Transverse colon (tissue), 3 donors: ENCODE results near the gene BNIP3.

ENCODE experiments used
- EP300 ChIP-seq: sonication (generic); formaldehyde crosslinking; IDR thresholded peaks from one replicate; pipeline ENCODE4 v1.6.1; 2017; ENCODE audit warnings: antibody characterized with exemption, low read depth
- POLR2A ChIP-seq: fragments of 450-650 bp; IDR thresholded peaks from one replicate; pipeline ENCODE4 v1.6.1; 2016; ENCODE audit warnings: antibody characterized with exemption, mild to moderate bottlenecking, moderate library complexity
- TF ChIP-seq, protein P1 (sequence below), 5 experiments: fragments of 200-600 bp in 3 of 5; fragments of 450-650 bp in 2 of 5; sonication (generic) in 3 of 5; IDR thresholded peaks; 1 replicate in 2 of 5; 2 replicates in 3 of 5; pipeline ENCODE4 v1.5.1; 2016 to 2017; ENCODE audit warnings: antibody characterized with exemption in 5 of 5, inconsistent platforms in 3 of 5, mild to moderate bottlenecking in 2 of 5, moderate library complexity in 1 of 5

DNA sequence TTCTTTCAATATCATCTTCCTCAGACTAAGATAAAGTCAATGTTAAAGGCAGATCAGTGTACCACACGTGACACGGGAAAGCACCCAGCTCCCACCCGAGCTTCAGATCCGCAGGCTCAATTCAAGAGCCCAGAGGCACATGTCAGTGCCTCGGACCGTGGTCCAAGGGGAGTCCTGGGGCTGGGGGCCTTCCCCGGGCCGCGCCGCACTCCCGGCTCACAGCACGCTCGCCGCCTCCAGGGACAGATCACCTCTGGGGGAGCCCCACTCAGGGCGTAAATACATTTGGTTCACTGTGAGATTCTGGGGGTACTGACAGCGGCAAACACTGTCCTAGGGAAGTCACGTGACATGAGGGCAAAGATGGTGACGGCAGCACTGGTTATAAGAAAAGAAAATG, 10.8 kb downstream of the BNIP3 start:
- TF ChIP-seq POLR2A (no peak), EP300 (no peak)
- TF ChIP-seq, protein P1, sequence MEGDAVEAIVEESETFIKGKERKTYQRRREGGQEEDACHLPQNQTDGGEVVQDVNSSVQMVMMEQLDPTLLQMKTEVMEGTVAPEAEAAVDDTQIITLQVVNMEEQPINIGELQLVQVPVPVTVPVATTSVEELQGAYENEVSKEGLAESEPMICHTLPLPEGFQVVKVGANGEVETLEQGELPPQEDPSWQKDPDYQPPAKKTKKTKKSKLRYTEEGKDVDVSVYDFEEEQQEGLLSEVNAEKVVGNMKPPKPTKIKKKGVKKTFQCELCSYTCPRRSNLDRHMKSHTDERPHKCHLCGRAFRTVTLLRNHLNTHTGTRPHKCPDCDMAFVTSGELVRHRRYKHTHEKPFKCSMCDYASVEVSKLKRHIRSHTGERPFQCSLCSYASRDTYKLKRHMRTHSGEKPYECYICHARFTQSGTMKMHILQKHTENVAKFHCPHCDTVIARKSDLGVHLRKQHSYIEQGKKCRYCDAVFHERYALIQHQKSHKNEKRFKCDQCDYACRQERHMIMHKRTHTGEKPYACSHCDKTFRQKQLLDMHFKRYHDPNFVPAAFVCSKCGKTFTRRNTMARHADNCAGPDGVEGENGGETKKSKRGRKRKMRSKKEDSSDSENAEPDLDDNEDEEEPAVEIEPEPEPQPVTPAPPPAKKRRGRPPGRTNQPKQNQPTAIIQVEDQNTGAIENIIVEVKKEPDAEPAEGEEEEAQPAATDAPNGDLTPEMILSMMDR (IDR thresholded peaks at IDR 0.05) = no peak
